ENCODE results near the gene SLC6A8.
A peak's percentile ranks its signal among the peaks of the same experiment; 100 is the strongest.
"Not testable (repeated sequence)": the region's sequence is repeated elsewhere in the genome, so short reads cannot be mapped to it uniquely, and the experiment has no call there.

SLC6A8 gene

GRCh38 chrX:153724252-153725038 is 36.7 kb downstream of the SLC6A8 start, which contains the start of the genes ABCD1 and BCAP31:
Gene ABCD1 (plus strand): TSS chrX:153724856. CDS start chrX:153725267, 411 bp downstream.
Gene BCAP31 (minus strand): TSS chrX:153724387. CDS start chrX:153723244, 1,143 bp downstream.
- Mint-ChIP-seq H3K4me3 (peak within 1 kb of the TSS; percentile 89), H3K27ac (peak within 1 kb of the TSS; percentile 75)

GRCh38 chrX:153725039-153725831 is 37.5 kb downstream of the SLC6A8 start:
- peak overlapping the region; percentile 54 for H3K4me3 Mint-ChIP-seq
- no peaks in the 10 kb centered on the region for H3K9me3 Mint-ChIP-seq (ENCODE audit: low read depth)
- H3K27me3 Mint-ChIP-seq = no peaks in the 10 kb centered on the region
- no peak overlapping the region for H3K27ac Mint-ChIP-seq
- H3K36me3 Mint-ChIP-seq = no peaks in the 10 kb centered on the region
- peaks cover 20% of the 10 kb centered on the region for H3K4me1 Mint-ChIP-seq (ENCODE audit: low read depth)

More at GRCh38 chrX:153724252-153725038, 36.7 kb downstream of the SLC6A8 start, which contains the start of the genes ABCD1 and BCAP31:
- H3K4me1 Mint-ChIP-seq (ENCODE audit: low read depth) = peaks cover 20% of the 10 kb centered on the region
- no peaks in the 10 kb centered on the region for H3K9me3 Mint-ChIP-seq (ENCODE audit: low read depth)
- no peaks in the 10 kb centered on the region for H3K27me3 Mint-ChIP-seq
- no peaks in the 10 kb centered on the region for H3K36me3 Mint-ChIP-seq

- Mint-ChIP-seq H3K27me3 (no peaks in the 10 kb centered on the region), H3K4me3 (peak overlapping the region; percentile 54), H3K9me3 (ENCODE audit: low read depth) (no peaks in the 10 kb centered on the region), H3K27ac (no peak overlapping the region), H3K36me3 (no peaks in the 10 kb centered on the region), H3K4me1 (ENCODE audit: low read depth) (peaks cover 20% of the 10 kb centered on the region)
These were observed 38.1 kb downstream of the SLC6A8 start for GRCh38 chrX:153725832-153726285.

- peaks cover under 1% of the 10 kb centered on the region for H3K36me3 Mint-ChIP-seq
These were observed 38.8 kb downstream of the SLC6A8 start for GRCh38 chrX:153726286-153727122.

GRCh38 chrX:153727123-153727931 is 39.6 kb downstream of the SLC6A8 start:
- H3K9me3 Mint-ChIP-seq (ENCODE audit: low read depth) = no peaks in the 10 kb centered on the region
- H3K4me3 Mint-ChIP-seq = peak overlapping the region; percentile 63
- peaks cover 24% of the 10 kb centered on the region for H3K4me1 Mint-ChIP-seq (ENCODE audit: low read depth)
- no peaks in the 10 kb centered on the region for H3K27me3 Mint-ChIP-seq
- peaks cover 5% of the 10 kb centered on the region for H3K36me3 Mint-ChIP-seq
- H3K27ac Mint-ChIP-seq = peak overlapping the region; percentile 78

More at GRCh38 chrX:153726286-153727122, 38.8 kb downstream of the SLC6A8 start:
- H3K4me1 Mint-ChIP-seq (ENCODE audit: low read depth) = peaks cover 24% of the 10 kb centered on the region
- no peaks in the 10 kb centered on the region for H3K27me3 Mint-ChIP-seq
- H3K27ac Mint-ChIP-seq = peak overlapping the region; percentile 78
- H3K9me3 Mint-ChIP-seq (ENCODE audit: low read depth) = no peaks in the 10 kb centered on the region
- H3K4me3 Mint-ChIP-seq = peak overlapping the region; percentile 63

GRCh38 chrX:153728095-153728494 is 40.4 kb downstream of the SLC6A8 start:
- no peaks in the 10 kb centered on the region for H3K9me3 Mint-ChIP-seq (ENCODE audit: low read depth)
- peaks cover 5% of the 10 kb centered on the region for H3K36me3 Mint-ChIP-seq
- no peak overlapping the region for H3K27ac Mint-ChIP-seq
- H3K27me3 Mint-ChIP-seq = no peaks in the 10 kb centered on the region
- no peak overlapping the region for H3K4me3 Mint-ChIP-seq
- peaks cover 20% of the 10 kb centered on the region for H3K4me1 Mint-ChIP-seq (ENCODE audit: low read depth)

- no peak overlapping the region for H3K4me3 Mint-ChIP-seq
- H3K27ac Mint-ChIP-seq = no peak overlapping the region
- peaks cover 5% of the 10 kb centered on the region for H3K36me3 Mint-ChIP-seq
- no peaks in the 10 kb centered on the region for H3K27me3 Mint-ChIP-seq
- H3K4me1 Mint-ChIP-seq (ENCODE audit: low read depth) = peaks cover 20% of the 10 kb centered on the region
- H3K9me3 Mint-ChIP-seq (ENCODE audit: low read depth) = no peaks in the 10 kb centered on the region
These were observed 41.4 kb downstream of the SLC6A8 start for GRCh38 chrX:153728951-153729631.

GRCh38 chrX:153730115-153730514 is 42.4 kb downstream of the SLC6A8 start:
- H3K36me3 Mint-ChIP-seq; H3K27ac Mint-ChIP-seq; H3K9me3 Mint-ChIP-seq (ENCODE audit: low read depth); H3K4me3 Mint-ChIP-seq; H3K27me3 Mint-ChIP-seq: not testable (repeated sequence)
- peaks cover 24% of the 10 kb centered on the region for H3K4me1 Mint-ChIP-seq (ENCODE audit: low read depth)

GRCh38 chrX:153731117-153731844 is 43.6 kb downstream of the SLC6A8 start:
- H3K27ac Mint-ChIP-seq = no peak overlapping the region
- peaks cover 30% of the 10 kb centered on the region for H3K4me1 Mint-ChIP-seq (ENCODE audit: low read depth)
- H3K27me3 Mint-ChIP-seq = no peaks in the 10 kb centered on the region
- H3K36me3 Mint-ChIP-seq = peaks cover 8% of the 10 kb centered on the region
- H3K9me3 Mint-ChIP-seq (ENCODE audit: low read depth) = no peaks in the 10 kb centered on the region
- H3K4me3 Mint-ChIP-seq = no peak overlapping the region

- Mint-ChIP-seq H3K4me1 (ENCODE audit: low read depth) (peaks cover 29% of the 10 kb centered on the region), H3K27me3 (no peaks in the 10 kb centered on the region)
These were observed 44.1 kb downstream of the SLC6A8 start for GRCh38 chrX:153731845-153732215.

GRCh38 chrX:153732401-153732800 is 44.7 kb downstream of the SLC6A8 start:
- Mint-ChIP-seq H3K27ac (no peak overlapping the region), H3K27me3 (no peaks in the 10 kb centered on the region), H3K4me1 (ENCODE audit: low read depth) (peaks cover 23% of the 10 kb centered on the region), H3K4me3 (no peak overlapping the region), H3K9me3 (ENCODE audit: low read depth) (no peaks in the 10 kb centered on the region), H3K36me3 (peaks cover 8% of the 10 kb centered on the region)

More at GRCh38 chrX:153731845-153732215, 44.1 kb downstream of the SLC6A8 start:
- Mint-ChIP-seq H3K4me3 (no peak overlapping the region), H3K9me3 (ENCODE audit: low read depth) (no peaks in the 10 kb centered on the region), H3K27ac (no peak overlapping the region), H3K36me3 (peaks cover 8% of the 10 kb centered on the region)

GRCh38 chrX:153733651-153734240 is 46.0 kb downstream of the SLC6A8 start:
- peaks cover 8% of the 10 kb centered on the region for H3K36me3 Mint-ChIP-seq
- no peaks in the 10 kb centered on the region for H3K9me3 Mint-ChIP-seq (ENCODE audit: low read depth)

More at GRCh38 chrX:153733651-153734240, 46.0 kb downstream of the SLC6A8 start:
- Mint-ChIP-seq H3K27ac (no peak overlapping the region), H3K4me3 (no peak overlapping the region), H3K27me3 (no peaks in the 10 kb centered on the region), H3K4me1 (ENCODE audit: low read depth) (peaks cover 18% of the 10 kb centered on the region)

Measured in activated naive CD8-positive, alpha-beta T cell (primary cell).